Urothelium cell line (cell line): Measurements from ENCODE around the gene ARSG.
"Not testable (repeated sequence)": the region's sequence is repeated elsewhere in the genome, so short reads cannot be mapped to it uniquely, and the experiment has no call there.

Experiments
- DNase-seq: peaks from one replicate; pipeline ENCODE4 v3.0.0; 2011; ENCODE audit warnings: low spot score, mixed read lengths
- FAIRE-seq: peaks from 2 replicates; lab custom pipeline; 2011; peaks lifted over from hg19 to GRCh38; lab: Jason Lieb, UNC

Gene ARSG

GRCh38 chr17:68290955-68291835 lies at the start of gene ARSG, which contains the start of gene SLC16A6:
TSS of gene ARSG (plus strand) at chr17:68291495. CDS start at chr17:68307494, 15,999 bp downstream.
TSS of gene SLC16A6 (minus strand) at chr17:68291127. CDS start at chr17:68278320, 12,807 bp downstream.
- DNase-seq (peak; percentile 94), FAIRE-seq (peak; percentile 23)

GRCh38 chr17:68246271-68247028 lies 44.8 kb upstream of the ARSG start:
- no peak for DNase-seq

GRCh38 chr17:68247445-68248198 lies 43.7 kb upstream of the ARSG start, which contains the start of gene AMZ2:
TSS of gene AMZ2 (plus strand) at chr17:68248043. CDS start at chr17:68250188, 2,145 bp downstream.
- FAIRE-seq = peak; percentile 99
- DNase-seq = peak; percentile 99

More at GRCh38 chr17:68246271-68247028, 44.8 kb upstream of the ARSG start:
- no peak for FAIRE-seq

GRCh38 chr17:68248199-68248825 lies 43.0 kb upstream of the ARSG start:
- no peak for FAIRE-seq
- no peak for DNase-seq

GRCh38 chr17:68248891-68249290 lies 42.4 kb upstream of the ARSG start:
- FAIRE-seq (no peak), DNase-seq (no peak)

GRCh38 chr17:68249354-68249765 lies 41.9 kb upstream of the ARSG start:
- DNase-seq = no peak
- FAIRE-seq = no peak

- FAIRE-seq = peak; percentile 56
- DNase-seq = not testable (repeated sequence)
Observed at GRCh38 chr17:68253426-68253825, 37.9 kb upstream of the ARSG start.

- DNase-seq (no peak), FAIRE-seq (no peak)
Observed at GRCh38 chr17:68255151-68255550, 36.1 kb upstream of the ARSG start.

- no peak for FAIRE-seq
- no peak for DNase-seq
Observed at GRCh38 chr17:68255731-68256538, 35.4 kb upstream of the ARSG start.

- not testable (repeated sequence) for FAIRE-seq, DNase-seq
Observed at GRCh38 chr17:68256701-68257100, 34.6 kb upstream of the ARSG start.

GRCh38 chr17:68257934-68258333 lies 33.4 kb upstream of the ARSG start:
- DNase-seq (no peak), FAIRE-seq (no peak)

- DNase-seq = not testable (repeated sequence)
- peak; percentile 86 for FAIRE-seq
Observed at GRCh38 chr17:68258890-68259647, 32.2 kb upstream of the ARSG start.

- DNase-seq = not testable (repeated sequence)
- FAIRE-seq = peak; percentile 74
Observed at GRCh38 chr17:68259648-68259951, 31.7 kb upstream of the ARSG start.

- no peak for DNase-seq
Observed at GRCh38 chr17:68260051-68260762, 31.1 kb upstream of the ARSG start.

GRCh38 chr17:68262467-68262866 lies 28.8 kb upstream of the ARSG start:
- FAIRE-seq, DNase-seq: not testable (repeated sequence)

More at GRCh38 chr17:68260051-68260762, 31.1 kb upstream of the ARSG start:
- FAIRE-seq = no peak

GRCh38 chr17:68263101-68263681 lies 28.1 kb upstream of the ARSG start:
- DNase-seq (peak; percentile 21), FAIRE-seq (peak; percentile 87)

GRCh38 chr17:68265833-68266232 lies 25.5 kb upstream of the ARSG start:
- FAIRE-seq = not testable (repeated sequence)

GRCh38 chr17:68273722-68274121 lies 17.6 kb upstream of the ARSG start:
- FAIRE-seq (no peak), DNase-seq (no peak)

More at GRCh38 chr17:68265833-68266232, 25.5 kb upstream of the ARSG start:
- DNase-seq = not testable (repeated sequence)
